DMS79 (cell line): ENCODE measurements around the gene BCOR.
A peak's percentile ranks its signal among the peaks of the same experiment; 100 is the strongest.

ENCODE experiments used
- DNase-seq: peaks from one replicate; lab custom pipeline; 2025; lab: John Stamatoyannopoulos, UW

The BCOR gene

DNA sequence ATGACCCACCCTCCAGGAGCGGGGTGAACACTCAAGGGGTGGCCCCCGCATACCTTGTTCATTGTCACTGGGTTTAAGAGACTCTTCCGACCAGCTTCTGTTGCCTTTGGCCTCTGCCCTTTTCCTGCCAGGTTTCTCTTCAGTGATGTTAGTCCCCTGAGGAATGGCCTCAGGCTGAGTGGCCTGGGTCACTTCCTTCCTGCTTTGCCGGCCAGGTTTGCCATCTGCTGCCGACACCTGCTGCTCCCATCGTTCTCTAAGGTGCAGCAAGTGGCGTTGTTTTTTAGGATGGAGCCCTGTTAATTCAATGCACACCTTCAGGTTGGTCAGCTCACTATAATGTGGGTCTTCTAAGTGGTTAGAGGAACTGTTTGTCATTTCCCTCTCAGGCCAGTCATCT lies 34.2 kb downstream of the BCOR start:
- DNase-seq: no peak

DNA sequence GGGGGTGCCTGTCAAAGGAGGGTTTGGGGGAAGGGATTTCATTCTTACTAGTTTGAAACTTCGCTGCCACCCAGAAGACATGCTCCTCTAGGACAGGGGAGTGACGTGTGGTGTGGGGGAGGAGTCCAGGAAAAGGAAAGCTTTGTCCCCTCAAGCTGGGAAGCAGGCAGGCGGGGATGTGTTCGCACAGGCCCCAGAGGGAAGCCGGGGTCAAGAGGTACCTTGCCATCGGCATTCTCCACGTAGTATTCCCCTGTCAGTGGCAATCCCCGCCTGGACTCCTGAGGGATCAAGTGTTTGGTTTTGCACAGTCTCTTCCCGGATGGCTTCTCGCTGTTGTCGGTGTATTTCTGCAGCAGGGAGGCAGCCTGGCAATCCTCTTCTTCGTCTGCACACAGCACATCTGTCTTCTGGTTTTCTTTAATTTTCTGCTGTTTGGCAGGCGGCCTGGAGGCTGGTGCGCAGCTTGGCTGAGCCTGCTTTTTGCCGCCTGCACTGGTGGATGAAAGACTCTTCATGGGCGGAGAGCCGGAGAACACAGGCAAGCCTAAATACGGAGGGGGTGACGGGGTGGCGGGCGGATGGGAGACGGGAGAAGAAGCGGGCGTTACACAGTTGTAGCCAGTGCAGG lies 35.1 kb downstream of the BCOR start:
- no peak for DNase-seq

DNA sequence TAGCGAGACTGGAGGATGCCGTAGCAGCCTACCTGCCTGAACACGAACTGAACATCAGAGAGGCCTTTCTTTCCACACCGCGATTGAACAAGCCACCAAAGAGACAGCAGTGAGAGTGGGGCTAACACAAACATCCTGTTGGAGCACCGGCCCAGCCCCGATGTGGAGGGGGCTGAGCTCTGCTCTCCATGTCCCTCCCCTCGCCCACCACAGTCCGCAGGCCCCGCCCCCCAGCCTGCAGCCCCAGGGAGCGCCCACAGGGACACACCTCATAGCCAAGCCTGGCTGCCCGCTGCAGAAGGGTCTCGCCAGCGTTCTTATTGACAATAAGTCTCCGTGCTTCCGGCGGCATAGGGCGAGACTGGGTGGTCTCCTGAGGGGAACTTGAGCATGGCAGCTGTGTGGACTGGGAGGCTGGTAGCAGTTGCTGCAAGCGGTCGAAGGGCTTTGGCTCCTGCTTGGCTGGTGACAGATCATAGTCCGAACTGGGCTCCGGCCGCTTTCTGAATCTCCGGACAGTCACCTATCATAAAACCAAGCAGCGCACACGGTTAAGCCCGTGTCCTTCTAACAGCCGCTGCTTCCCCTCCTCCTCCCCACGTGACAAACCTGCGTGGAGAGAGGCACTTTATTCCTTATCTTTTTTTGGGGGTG lies 35.8 kb downstream of the BCOR start:
- no peak for DNase-seq

- DNase-seq: no peak
Observed at GRCh38 chrX:40061005-40061404, 36.8 kb downstream of the BCOR start.

DNA sequence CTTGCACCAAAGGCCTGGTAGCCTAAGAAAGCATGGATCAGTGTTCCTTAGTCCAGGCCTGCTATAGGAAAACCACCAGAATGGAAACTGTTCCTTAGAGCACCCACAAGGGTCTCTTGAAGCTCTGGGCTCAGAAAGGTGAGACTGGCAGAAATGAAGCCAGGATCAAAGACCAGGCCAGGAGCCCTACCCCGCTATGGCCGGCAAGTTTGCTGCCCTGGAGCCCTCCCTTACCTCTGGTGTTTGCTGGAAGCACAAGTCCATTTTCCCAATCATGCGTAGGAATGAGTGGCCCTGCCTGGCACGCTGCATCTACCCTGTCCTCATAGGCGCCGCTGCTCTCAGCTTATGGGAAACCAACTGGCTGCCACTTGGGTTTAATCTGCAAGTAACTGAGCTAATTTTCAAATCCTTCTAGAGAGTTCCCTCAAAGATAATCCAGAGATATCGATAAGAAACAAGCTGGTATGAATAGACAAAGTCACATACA lies 37.4 kb downstream of the BCOR start:
- DNase-seq: no peak

- DNase-seq: peak; percentile 44
Observed at GRCh38 chrX:40058719-40059118, 39.0 kb downstream of the BCOR start.

GRCh38 chrX:40057405-40057804 lies 40.4 kb downstream of the BCOR start:
- no peak for DNase-seq

DNA sequence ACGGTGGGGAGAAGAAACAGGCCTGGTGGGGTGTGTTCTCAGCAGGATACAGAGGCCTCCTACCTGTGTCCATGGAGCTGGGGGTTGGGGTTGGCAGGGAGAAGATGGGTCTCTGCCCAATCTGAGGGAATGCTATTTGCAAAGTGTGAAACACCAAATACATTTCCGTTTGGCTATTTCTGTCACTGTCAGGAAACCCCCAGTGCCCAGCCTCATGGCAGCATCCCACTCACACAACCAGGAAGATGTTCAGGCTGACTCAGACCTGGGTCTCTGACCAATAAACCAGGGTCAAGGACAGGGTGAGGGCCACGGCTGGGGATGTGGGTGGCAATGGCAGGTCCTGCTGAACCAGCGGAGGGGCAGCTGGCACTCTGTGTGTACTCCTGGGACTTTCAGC lies 41.3 kb downstream of the BCOR start:
- no peak for DNase-seq

GRCh38 chrX:40055495-40055894 lies 42.3 kb downstream of the BCOR start:
- no peak for DNase-seq

GRCh38 chrX:40054793-40055192 lies 43.0 kb downstream of the BCOR start:
- DNase-seq: no peak

DNA sequence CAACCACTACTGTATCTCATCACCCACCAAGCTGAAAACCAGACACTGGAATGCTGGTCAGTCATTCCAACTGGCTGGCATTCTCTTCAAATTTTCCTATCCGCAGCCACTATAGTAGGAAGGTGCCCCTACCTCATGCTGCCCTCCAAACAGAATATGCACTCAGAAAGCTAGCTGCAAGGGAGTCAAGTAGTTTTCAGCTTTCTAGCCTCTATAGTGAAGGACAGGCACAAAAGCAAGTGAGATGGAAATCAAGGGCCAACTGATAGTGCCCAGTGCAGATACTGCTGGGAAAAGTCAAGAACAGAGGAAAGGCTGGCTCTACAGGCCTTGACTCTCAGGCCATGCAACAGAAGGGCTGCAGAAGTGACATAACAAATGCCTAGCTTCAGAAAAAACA lies 47.2 kb downstream of the BCOR start:
- DNase-seq: no peak

GRCh38 chrX:40049084-40049641 lies 48.6 kb downstream of the BCOR start:
- DNase-seq: no peak

DNA sequence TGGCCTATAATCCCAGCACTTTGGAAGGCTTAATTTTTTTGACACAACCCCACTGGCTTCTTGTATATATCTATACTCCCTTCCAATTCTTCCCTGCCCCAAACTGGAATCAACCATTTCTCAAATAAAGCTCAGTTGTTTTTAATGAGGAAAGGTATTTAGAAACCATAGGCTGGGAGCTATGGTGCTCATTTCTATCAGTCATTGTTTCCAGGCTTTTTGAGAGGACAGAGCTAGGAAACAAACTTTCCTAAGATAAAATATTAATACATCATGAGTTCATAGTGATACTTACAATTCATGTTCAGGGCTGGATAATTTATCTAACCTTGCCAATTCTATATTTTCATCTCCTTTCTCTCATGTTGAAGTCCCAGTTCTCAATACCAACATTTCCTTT lies 50.3 kb downstream of the BCOR start:
- no peak for DNase-seq

- DNase-seq: no peak
Observed at GRCh38 chrX:40043895-40044294, 53.9 kb downstream of the BCOR start.

- no peak for DNase-seq
Observed at GRCh38 chrX:40041915-40042314, 55.8 kb downstream of the BCOR start.

DNA sequence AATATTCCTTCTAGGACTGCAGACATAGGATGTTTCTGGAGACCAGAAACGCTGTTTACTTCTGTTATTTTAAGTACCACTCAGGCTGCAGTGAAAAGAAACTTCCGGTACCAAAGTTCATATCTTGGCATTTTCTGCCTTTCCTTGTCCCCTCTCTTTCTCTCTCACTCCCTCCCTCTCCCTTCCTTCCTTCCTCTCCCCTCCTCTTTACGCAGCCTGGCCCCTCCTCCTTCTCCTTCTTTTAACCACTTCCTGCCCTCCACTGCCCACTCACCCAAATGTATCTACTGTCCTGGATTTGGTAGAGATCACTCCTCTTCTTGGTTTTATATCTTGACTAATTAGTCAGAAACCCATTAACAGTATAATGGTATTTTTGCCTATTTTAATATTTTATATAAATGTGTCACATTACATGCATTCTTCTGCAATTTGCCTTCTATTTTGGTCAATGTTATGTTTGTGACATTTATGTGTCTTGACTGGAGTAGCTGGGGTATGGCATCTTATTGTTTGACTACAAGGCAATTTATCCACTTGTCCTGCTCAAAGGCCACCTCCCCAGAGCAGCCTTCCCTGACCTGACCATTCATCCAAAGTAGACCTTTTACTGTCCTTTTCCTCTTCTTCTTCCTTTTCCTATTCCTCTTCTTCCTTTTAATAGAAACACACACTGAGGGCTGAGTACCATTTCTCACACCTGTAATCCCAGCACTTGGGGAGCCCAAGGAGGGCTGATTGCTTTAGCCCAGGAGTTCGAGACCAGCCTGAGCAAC lies 56.9 kb downstream of the BCOR start:
- no peak for DNase-seq

GRCh38 chrX:40039887-40040286 lies 57.9 kb downstream of the BCOR start:
- DNase-seq: no peak

- DNase-seq: no peak
Observed at GRCh38 chrX:40037367-40037766, 60.4 kb downstream of the BCOR start.

- DNase-seq: peak; percentile 20
Observed at GRCh38 chrX:40035726-40036125, 62.0 kb downstream of the BCOR start.

GRCh38 chrX:40031911-40032310 lies 65.8 kb downstream of the BCOR start:
- DNase-seq: no peak

- no peak for DNase-seq
Observed at GRCh38 chrX:40030205-40030604, 67.6 kb downstream of the BCOR start.

DNA sequence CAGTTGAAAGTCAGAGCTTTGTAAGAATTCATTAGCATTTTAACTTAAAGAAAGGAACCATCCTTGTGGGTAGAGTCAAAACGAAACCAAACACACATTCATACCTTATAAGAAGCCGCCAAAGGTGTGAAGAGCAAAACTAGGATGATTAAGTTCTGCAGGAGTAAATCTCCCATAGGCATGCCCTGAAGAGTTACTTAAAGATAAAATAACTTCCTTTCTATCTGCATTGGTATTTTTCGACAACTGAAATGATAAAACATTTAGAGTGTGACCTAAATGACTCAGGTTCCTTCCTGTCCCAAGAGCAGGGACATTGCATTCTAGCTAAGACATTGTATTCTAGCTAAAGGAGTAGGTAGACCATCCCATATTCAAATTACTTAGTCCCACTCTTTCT lies 75.3 kb downstream of the BCOR start:
- DNase-seq: no peak

DNA sequence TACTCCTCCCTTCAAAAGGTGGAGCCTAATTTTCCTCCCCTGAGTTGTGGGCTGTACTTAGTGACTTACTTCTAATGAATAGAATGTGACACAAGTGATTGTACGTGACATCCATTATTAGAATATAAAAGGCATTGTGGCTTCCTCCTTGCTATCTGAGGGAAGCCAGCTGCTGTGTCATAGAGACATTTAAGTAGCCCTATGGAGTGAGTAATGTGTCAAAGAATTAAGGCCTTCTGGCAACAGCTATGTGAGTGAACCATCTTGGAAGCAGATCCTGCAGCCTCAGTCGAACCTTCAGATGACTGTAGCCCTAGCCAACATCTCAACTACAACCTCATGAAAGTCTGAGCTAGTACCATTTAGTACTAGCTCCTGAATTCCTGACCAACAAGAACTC lies 76.1 kb downstream of the BCOR start:
- DNase-seq: no peak
